ENCODE results near the gene MAN2B2. TPM values are rescaled to one million over a fixed set of nuclear protein-coding genes. Genes with fewer than 3 reads are reported as not detected.

Gene MAN2B2
- total RNA-seq, 4 donors from 2014 or later, result 32.7 to 95.3 (median 80.2) TPM

DNA sequence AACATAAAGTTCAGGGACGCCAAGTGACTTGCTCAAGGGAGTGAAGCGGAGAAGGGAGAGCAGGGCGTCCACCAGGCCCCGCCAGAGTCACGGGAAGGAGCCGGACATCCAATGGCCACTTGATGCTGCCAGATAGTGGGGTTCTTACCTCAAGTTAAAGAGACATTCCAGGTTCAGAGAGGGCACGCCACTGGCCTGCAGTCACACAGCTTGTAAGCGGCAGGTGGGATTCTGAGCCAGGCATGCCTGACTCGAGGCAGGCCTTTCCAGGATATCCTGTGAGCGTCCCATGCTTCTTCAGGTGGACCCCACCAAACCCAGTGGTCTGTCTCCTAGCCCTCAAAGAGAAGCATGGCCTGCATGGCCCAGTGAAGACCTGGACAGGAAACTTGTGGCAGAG is 2.4 kb downstream of the MAN2B2 start:
- Histone ChIP-seq H3K9me3 (no peaks in the 10 kb centered on the region), H3K27me3 (no peaks in the 10 kb centered on the region), H3K4me3 (replicated peaks in 1 of 3) (no peak overlapping the region), H3K27ac (peak overlapping the region in 2 of 3 donors; percentile 39 to 61), H3K4me1 (peaks cover 24 to 40% of the 10 kb centered on the region in 2 donors), H3K36me3 (peaks cover 6 to 15% of the 10 kb centered on the region in 2 donors)
- WGBS, 2 donors, result 98% methylated on average over 6 to 10 of the region's 10 CpGs
- DNase-seq, result no peak
- intact Hi-C loops (cut with DNase I), result no loop called here
- no peak for TF ChIP-seq POLR2A (IDR thresholded peaks at IDR 0.05)
- TF ChIP-seq, protein P1, sequence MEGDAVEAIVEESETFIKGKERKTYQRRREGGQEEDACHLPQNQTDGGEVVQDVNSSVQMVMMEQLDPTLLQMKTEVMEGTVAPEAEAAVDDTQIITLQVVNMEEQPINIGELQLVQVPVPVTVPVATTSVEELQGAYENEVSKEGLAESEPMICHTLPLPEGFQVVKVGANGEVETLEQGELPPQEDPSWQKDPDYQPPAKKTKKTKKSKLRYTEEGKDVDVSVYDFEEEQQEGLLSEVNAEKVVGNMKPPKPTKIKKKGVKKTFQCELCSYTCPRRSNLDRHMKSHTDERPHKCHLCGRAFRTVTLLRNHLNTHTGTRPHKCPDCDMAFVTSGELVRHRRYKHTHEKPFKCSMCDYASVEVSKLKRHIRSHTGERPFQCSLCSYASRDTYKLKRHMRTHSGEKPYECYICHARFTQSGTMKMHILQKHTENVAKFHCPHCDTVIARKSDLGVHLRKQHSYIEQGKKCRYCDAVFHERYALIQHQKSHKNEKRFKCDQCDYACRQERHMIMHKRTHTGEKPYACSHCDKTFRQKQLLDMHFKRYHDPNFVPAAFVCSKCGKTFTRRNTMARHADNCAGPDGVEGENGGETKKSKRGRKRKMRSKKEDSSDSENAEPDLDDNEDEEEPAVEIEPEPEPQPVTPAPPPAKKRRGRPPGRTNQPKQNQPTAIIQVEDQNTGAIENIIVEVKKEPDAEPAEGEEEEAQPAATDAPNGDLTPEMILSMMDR (IDR thresholded peaks at IDR 0.05), result no peak

DNA sequence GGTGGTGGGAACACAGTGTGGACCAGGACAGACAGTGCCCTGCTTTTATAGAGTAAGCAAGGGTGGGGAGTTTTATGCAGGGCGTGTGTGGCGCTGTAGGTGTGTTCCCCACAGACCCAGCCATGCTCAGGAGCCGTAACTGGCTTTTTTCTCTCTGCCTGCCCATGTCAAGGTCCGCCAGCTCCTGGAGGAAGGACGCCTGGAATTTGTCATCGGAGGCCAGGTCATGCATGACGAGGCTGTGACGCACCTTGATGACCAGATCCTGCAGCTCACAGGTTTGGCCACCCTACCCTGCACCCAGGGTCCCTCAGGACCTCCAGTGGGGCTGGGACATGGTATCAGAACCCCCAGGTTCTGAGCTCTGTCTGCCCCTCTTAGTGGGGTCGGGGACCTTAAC is 3.2 kb downstream of the MAN2B2 start:
- intact Hi-C loops (cut with DNase I), result no loop called here
- TF ChIP-seq, protein P1 (IDR thresholded peaks at IDR 0.05), result no peak
- TF ChIP-seq POLR2A (IDR thresholded peaks at IDR 0.05), result peak in 1 of 2 donors; percentile 15
- Histone ChIP-seq H3K4me1 (peaks cover 24 to 40% of the 10 kb centered on the region in 2 donors), H3K27me3 (no peaks in the 10 kb centered on the region), H3K27ac (peak overlapping the region; percentile 39 to 68 (median 66)), H3K4me3 (replicated peaks in 1 of 3) (no peak overlapping the region), H3K36me3 (peaks cover 6 to 15% of the 10 kb centered on the region in 2 donors), H3K9me3 (no peaks in the 10 kb centered on the region)
- DNase-seq, result peak; percentile 72 to 86
- 50 to 54% methylated on average over 6 of the region's 9 CpGs for WGBS, 2 donors

DNA sequence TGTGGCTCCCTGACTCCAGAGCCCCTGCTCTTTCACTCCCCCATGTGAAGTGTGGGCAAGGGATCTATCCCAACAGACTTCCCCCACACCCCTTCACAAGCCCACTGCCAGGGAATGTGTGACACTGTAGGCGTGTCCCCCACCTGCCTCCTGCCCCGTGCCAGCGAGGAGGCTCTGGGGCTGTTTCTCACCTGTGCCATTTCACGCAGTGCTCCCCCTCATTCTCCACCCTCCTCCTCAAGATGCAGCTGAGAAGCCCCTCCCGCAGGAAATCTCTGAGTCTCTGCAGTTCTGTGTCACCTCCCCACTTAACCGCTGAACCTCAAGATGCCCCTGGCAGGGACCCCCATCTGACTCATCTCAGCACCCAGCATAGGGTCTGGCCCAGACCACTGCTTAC is 5.4 kb downstream of the MAN2B2 start:
- Histone ChIP-seq H3K9me3 (no peaks in the 10 kb centered on the region), H3K27me3 (no peaks in the 10 kb centered on the region), H3K4me1 (peaks cover 22 to 33% of the 10 kb centered on the region in 2 donors), H3K27ac (no peak overlapping the region), H3K36me3 (peaks cover 6 to 15% of the 10 kb centered on the region in 2 donors), H3K4me3 (replicated peaks in 1 of 3) (no peak overlapping the region)
- no peak for TF ChIP-seq POLR2A (IDR thresholded peaks at IDR 0.05)
- TF ChIP-seq, protein P1 (IDR thresholded peaks at IDR 0.05), result no peak
- intact Hi-C loops (cut with DNase I), result no loop called here
- WGBS, 2 donors, result 95 to 98% methylated on average over 6 of the region's 6 CpGs
- DNase-seq, result no peak

DNA sequence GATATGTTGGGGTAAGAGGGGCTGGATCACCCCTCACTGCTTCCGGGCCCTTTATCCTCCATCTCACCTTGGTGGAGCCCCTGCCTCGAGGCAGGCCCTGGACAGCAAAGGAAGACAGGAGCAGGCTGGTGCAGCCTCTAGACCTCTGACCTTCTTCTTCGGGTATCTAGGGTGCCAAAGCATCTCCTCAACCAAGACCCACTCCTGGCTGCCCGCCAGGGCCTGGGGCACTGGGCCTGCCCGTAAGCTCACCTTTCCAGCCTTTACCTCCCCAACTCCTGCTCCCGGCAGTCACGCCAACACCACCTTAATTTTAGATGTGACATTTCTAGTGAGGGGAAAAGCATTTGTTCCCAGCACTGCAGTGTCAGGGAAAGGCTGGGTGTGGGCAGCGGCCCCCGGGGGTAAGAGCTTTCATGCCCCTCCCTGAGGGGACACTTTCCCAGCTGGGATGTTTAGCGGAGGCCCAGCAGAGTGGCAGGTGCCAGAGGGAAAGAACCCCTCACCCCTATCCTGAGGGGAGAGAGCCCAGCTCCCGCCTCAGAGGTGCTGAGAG is 6.7 kb downstream of the MAN2B2 start:
- TF ChIP-seq POLR2A (IDR thresholded peaks at IDR 0.05), result no peak
- TF ChIP-seq, protein P1 (IDR thresholded peaks at IDR 0.05), result no peak
- no peaks in the 10 kb centered on the region for H3K27me3 ChIP-seq
- no peak for DNase-seq
- H3K27ac ChIP-seq, result no peak overlapping the region
- no peaks in the 10 kb centered on the region for H3K9me3 ChIP-seq
- intact Hi-C loops (cut with DNase I), result no loop called here
- H3K36me3 ChIP-seq, result peaks cover 6 to 15% of the 10 kb centered on the region in 2 donors
- H3K4me1 ChIP-seq, result peaks cover 9 to 20% of the 10 kb centered on the region in 2 donors
- H3K4me3 ChIP-seq (replicated peaks in 1 of 3), result no peak overlapping the region
- WGBS, 2 donors, result 96% methylated on average over 9 to 10 of the region's 11 CpGs

- Histone ChIP-seq H3K36me3 (peaks cover 6 to 15% of the 10 kb centered on the region in 2 donors), H3K27me3 (no peaks in the 10 kb centered on the region), H3K4me3 (replicated peaks in 1 of 3) (no peak overlapping the region), H3K27ac (no peak overlapping the region), H3K9me3 (no peaks in the 10 kb centered on the region), H3K4me1 (peaks cover 4 to 7% of the 10 kb centered on the region in 2 donors)
- no peak for TF ChIP-seq POLR2A (IDR thresholded peaks at IDR 0.05)
- TF ChIP-seq, protein P1 (IDR thresholded peaks at IDR 0.05), result no peak
- intact Hi-C loops (cut with DNase I), result no loop called here
- no peak for DNase-seq
- 96 to 97% methylated on average over 4 of the region's 4 CpGs for WGBS, 2 donors
Observed at GRCh38 chr4:6582889-6583490, 8.0 kb downstream of the MAN2B2 start.
